ENCODE measurements around the gene INO80C. TPM values are rescaled to one million over a fixed set of nuclear protein-coding genes. Genes with fewer than 3 reads are reported as not detected.

The INO80C gene
- total RNA-seq (25.5 TPM), polyA plus RNA-seq (10 to 100 TPM; 20.2 to 27.6 (median 24.3) TPM)

GRCh38 chr18:35497370-35498197 lies at the start of gene INO80C:
Gene INO80C, minus strand, starts transcription at chr18:35497960. Its CDS starts 86 bp downstream, at chr18:35497874.
- H3K4me1 Mint-ChIP-seq: peaks cover 12 to 56% (median 38%) of the 10 kb centered on the region in 4 donors
- peaks cover 9% of the 10 kb centered on the region for H3K4me1 ChIP-seq (ENCODE audit: control insufficient read depth, insufficient read depth, low read length, poor library complexity, severe bottlenecking)
- H3K9me3 ChIP-seq (ENCODE audit: control insufficient read depth in 2 of 2, low read length in 2 of 2): no peaks in the 10 kb centered on the region

GRCh38 chr18:35547008-35547605 lies 49.3 kb upstream of the INO80C start:
- Histone ChIP-seq H3K4me3 (ENCODE audit: low read depth, low read length) (no peak overlapping the region), H3K27ac (ENCODE audit: insufficient read depth, low read length, poor library complexity, severe bottlenecking) (no peak overlapping the region), H3K9me3 (ENCODE audit: control insufficient read depth in 2 of 2, low read length in 2 of 2) (no peaks in the 10 kb centered on the region), H3K27me3 (ENCODE audit: control insufficient read depth, insufficient read depth, low read length) (peaks cover 2% of the 10 kb centered on the region), H3K4me1 (ENCODE audit: control insufficient read depth, insufficient read depth, low read length, poor library complexity, severe bottlenecking) (no peaks in the 10 kb centered on the region), H3K36me3 (ENCODE audit: control insufficient read depth, insufficient read depth, low read length) (no peaks in the 10 kb centered on the region)
- H3K27ac Mint-ChIP-seq: no peak overlapping the region
- H3K36me3 Mint-ChIP-seq: no peaks in the 10 kb centered on the region
- DNase-seq (no peak), ATAC-seq (ENCODE audit: low read depth in 2 of 2) (no peak)
- H3K4me1 Mint-ChIP-seq: no peaks in the 10 kb centered on the region
- H3K27me3 Mint-ChIP-seq: peaks cover 25% of the 10 kb centered on the region
- peaks cover 0 to 11% (median 0%) of the 10 kb centered on the region in 7 donors for H3K9me3 Mint-ChIP-seq
- no peak overlapping the region for H3K4me3 Mint-ChIP-seq

More at GRCh38 chr18:35497370-35498197, at the start of gene INO80C:
- Mint-ChIP-seq H3K36me3 (peaks cover 5% of the 10 kb centered on the region), H3K4me3 (peak within 1 kb of the TSS; percentile 91 to 100 (median 98)), H3K9me3 (peaks cover 0 to 2% (median 0%) of the 10 kb centered on the region in 7 donors), H3K27me3 (peaks cover 5% of the 10 kb centered on the region), H3K27ac (peak within 1 kb of the TSS; percentile 99)
- Histone ChIP-seq H3K27ac (ENCODE audit: insufficient read depth, low read length, poor library complexity, severe bottlenecking) (peak within 1 kb of the TSS; percentile 96), H3K27me3 (ENCODE audit: control insufficient read depth, insufficient read depth, low read length) (no peaks in the 10 kb centered on the region), H3K36me3 (ENCODE audit: control insufficient read depth, insufficient read depth, low read length) (no peaks in the 10 kb centered on the region), H3K4me3 (ENCODE audit: low read depth, low read length) (peak within 1 kb of the TSS; percentile 99)
- DNase-seq (peak; percentile 86 to 97 (median 93)), ATAC-seq (ENCODE audit: low read depth in 2 of 2) (peak; percentile 89 to 91)

GRCh38 chr18:35542356-35542755 lies 44.6 kb upstream of the INO80C start:
- DNase-seq (no peak), ATAC-seq (ENCODE audit: low read depth in 2 of 2) (no peak)
- H3K36me3 Mint-ChIP-seq: no peaks in the 10 kb centered on the region
- no peak overlapping the region for H3K27ac Mint-ChIP-seq
- no peaks in the 10 kb centered on the region for H3K4me1 Mint-ChIP-seq
- Histone ChIP-seq H3K27me3 (ENCODE audit: control insufficient read depth, insufficient read depth, low read length) (peaks cover 3% of the 10 kb centered on the region), H3K36me3 (ENCODE audit: control insufficient read depth, insufficient read depth, low read length) (no peaks in the 10 kb centered on the region), H3K4me3 (ENCODE audit: low read depth, low read length) (no peak overlapping the region), H3K9me3 (ENCODE audit: control insufficient read depth in 2 of 2, low read length in 2 of 2) (no peaks in the 10 kb centered on the region), H3K27ac (ENCODE audit: insufficient read depth, low read length, poor library complexity, severe bottlenecking) (no peak overlapping the region), H3K4me1 (ENCODE audit: control insufficient read depth, insufficient read depth, low read length, poor library complexity, severe bottlenecking) (no peaks in the 10 kb centered on the region)
- H3K4me3 Mint-ChIP-seq: no peak overlapping the region
- H3K27me3 Mint-ChIP-seq: peaks cover 19% of the 10 kb centered on the region
- peaks cover 0 to 13% (median 1%) of the 10 kb centered on the region in 7 donors for H3K9me3 Mint-ChIP-seq

GRCh38 chr18:35535297-35535696 lies 37.5 kb upstream of the INO80C start:
- H3K36me3 Mint-ChIP-seq: no peaks in the 10 kb centered on the region
- peaks cover 8% of the 10 kb centered on the region for H3K27me3 ChIP-seq (ENCODE audit: control insufficient read depth, insufficient read depth, low read length)
- no peak overlapping the region for H3K4me3 ChIP-seq (ENCODE audit: low read depth, low read length)
- no peak for ATAC-seq (ENCODE audit: low read depth in 2 of 2)
- H3K4me1 ChIP-seq (ENCODE audit: control insufficient read depth, insufficient read depth, low read length, poor library complexity, severe bottlenecking): no peaks in the 10 kb centered on the region
- no peaks in the 10 kb centered on the region for H3K36me3 ChIP-seq (ENCODE audit: control insufficient read depth, insufficient read depth, low read length)
- no peak overlapping the region for H3K4me3 Mint-ChIP-seq
- H3K9me3 Mint-ChIP-seq: peaks cover 0 to 13% (median 6%) of the 10 kb centered on the region in 7 donors
- H3K27ac ChIP-seq (ENCODE audit: insufficient read depth, low read length, poor library complexity, severe bottlenecking): no peak overlapping the region
- H3K4me1 Mint-ChIP-seq: no peaks in the 10 kb centered on the region
- no peak for DNase-seq
- no peak overlapping the region for H3K27ac Mint-ChIP-seq
- peaks cover 6 to 11% of the 10 kb centered on the region in 2 experiments for H3K9me3 ChIP-seq (ENCODE audit: control insufficient read depth in 2 of 2, low read length in 2 of 2)
- peaks cover 25% of the 10 kb centered on the region for H3K27me3 Mint-ChIP-seq

DNA sequence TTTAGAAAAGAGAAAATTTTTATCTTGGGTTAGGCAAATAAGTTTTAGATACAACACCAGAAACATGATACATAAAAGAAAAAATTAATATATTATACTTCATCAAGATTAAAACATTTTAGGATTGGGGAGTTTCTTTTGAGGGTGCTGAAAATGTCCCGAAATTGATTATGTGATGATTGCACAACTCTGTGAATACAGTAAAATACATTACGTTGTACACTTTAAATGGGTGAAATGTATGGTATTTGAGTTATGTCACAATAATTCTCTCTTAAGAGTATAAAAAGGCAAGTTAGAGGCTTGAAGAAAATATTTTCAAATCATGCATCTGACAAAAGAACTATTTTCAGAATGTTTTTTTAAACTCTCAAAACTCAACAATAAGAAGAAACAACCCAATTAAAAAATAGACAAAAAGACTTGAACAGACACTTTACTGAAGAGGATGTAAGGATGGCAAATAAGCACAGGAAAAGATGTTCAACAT lies 36.2 kb upstream of the INO80C start:
- DNase-seq: no peak
- Histone ChIP-seq H3K4me1 (ENCODE audit: control insufficient read depth, insufficient read depth, low read length, poor library complexity, severe bottlenecking) (no peaks in the 10 kb centered on the region), H3K27me3 (ENCODE audit: control insufficient read depth, insufficient read depth, low read length) (peaks cover 12% of the 10 kb centered on the region), H3K36me3 (ENCODE audit: control insufficient read depth, insufficient read depth, low read length) (no peaks in the 10 kb centered on the region), H3K4me3 (ENCODE audit: low read depth, low read length) (no peak overlapping the region), H3K9me3 (ENCODE audit: control insufficient read depth in 2 of 2, low read length in 2 of 2) (peaks cover 6 to 13% of the 10 kb centered on the region in 2 experiments), H3K27ac (ENCODE audit: insufficient read depth, low read length, poor library complexity, severe bottlenecking) (no peak overlapping the region)
- no peaks in the 10 kb centered on the region for H3K36me3 Mint-ChIP-seq
- H3K4me3 Mint-ChIP-seq: no peak overlapping the region
- peaks cover 27% of the 10 kb centered on the region for H3K27me3 Mint-ChIP-seq
- H3K4me1 Mint-ChIP-seq: no peaks in the 10 kb centered on the region
- H3K9me3 Mint-ChIP-seq: peaks cover 0 to 15% (median 7%) of the 10 kb centered on the region in 7 donors
- H3K27ac Mint-ChIP-seq: no peak overlapping the region
- no peak for ATAC-seq (ENCODE audit: low read depth in 2 of 2)

DNA sequence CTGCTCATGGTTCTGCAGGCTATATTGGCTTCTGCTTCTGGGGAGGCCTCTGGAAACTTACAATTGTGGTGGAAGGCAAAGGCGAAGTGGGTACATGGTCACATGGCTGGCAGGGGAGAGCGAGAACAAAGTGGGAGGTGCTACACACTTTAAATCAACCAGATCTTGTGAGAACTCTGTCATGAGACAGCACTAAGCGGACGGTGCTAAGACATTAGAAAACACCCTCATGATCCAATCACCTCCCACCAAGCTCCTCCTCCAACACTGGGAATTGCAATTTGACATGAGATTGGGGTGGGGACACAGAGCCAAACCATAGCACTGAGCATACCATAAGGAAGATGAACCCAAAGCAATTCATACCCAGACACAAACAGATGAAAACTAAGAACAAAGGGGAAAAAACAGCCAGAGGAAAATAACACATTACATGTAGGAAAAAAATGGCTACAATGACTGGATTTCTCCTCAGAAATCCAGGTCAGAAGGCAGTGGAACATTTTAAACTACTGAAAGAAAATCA lies 31.1 kb upstream of the INO80C start:
- Histone ChIP-seq H3K4me3 (ENCODE audit: low read depth, low read length) (no peak overlapping the region), H3K36me3 (ENCODE audit: control insufficient read depth, insufficient read depth, low read length) (no peaks in the 10 kb centered on the region), H3K27ac (ENCODE audit: insufficient read depth, low read length, poor library complexity, severe bottlenecking) (no peak overlapping the region), H3K9me3 (ENCODE audit: control insufficient read depth in 2 of 2, low read length in 2 of 2) (peaks cover 6 to 8% of the 10 kb centered on the region in 2 experiments), H3K4me1 (ENCODE audit: control insufficient read depth, insufficient read depth, low read length, poor library complexity, severe bottlenecking) (no peaks in the 10 kb centered on the region), H3K27me3 (ENCODE audit: control insufficient read depth, insufficient read depth, low read length) (peaks cover 12% of the 10 kb centered on the region)
- ATAC-seq (ENCODE audit: low read depth in 2 of 2) (no peak), DNase-seq (no peak)
- H3K36me3 Mint-ChIP-seq: no peaks in the 10 kb centered on the region
- H3K9me3 Mint-ChIP-seq: peaks cover 0 to 17% (median 7%) of the 10 kb centered on the region in 7 donors
- no peak overlapping the region for H3K27ac Mint-ChIP-seq
- peaks cover 0 to 4% (median 0%) of the 10 kb centered on the region in 4 donors for H3K4me1 Mint-ChIP-seq
- H3K4me3 Mint-ChIP-seq: no peak overlapping the region
- peaks cover 54% of the 10 kb centered on the region for H3K27me3 Mint-ChIP-seq

- Mint-ChIP-seq H3K4me3 (no peak overlapping the region), H3K4me1 (peaks cover 0 to 4% (median 0%) of the 10 kb centered on the region in 4 donors)
Observed at GRCh38 chr18:35526495-35527059, 28.8 kb upstream of the INO80C start.

More at GRCh38 chr18:35526495-35527059, 28.8 kb upstream of the INO80C start:
- H3K9me3 Mint-ChIP-seq: peaks cover 0 to 17% (median 7%) of the 10 kb centered on the region in 7 donors
- DNase-seq (no peak), ATAC-seq (ENCODE audit: low read depth in 2 of 2) (no peak)
- H3K4me3 ChIP-seq (ENCODE audit: low read depth, low read length): no peak overlapping the region
- H3K27me3 Mint-ChIP-seq: peaks cover 48% of the 10 kb centered on the region
- no peaks in the 10 kb centered on the region for H3K4me1 ChIP-seq (ENCODE audit: control insufficient read depth, insufficient read depth, low read length, poor library complexity, severe bottlenecking)
- no peak overlapping the region for H3K27ac Mint-ChIP-seq
- H3K36me3 ChIP-seq (ENCODE audit: control insufficient read depth, insufficient read depth, low read length): no peaks in the 10 kb centered on the region
- peaks cover 10% of the 10 kb centered on the region for H3K27me3 ChIP-seq (ENCODE audit: control insufficient read depth, insufficient read depth, low read length)
- no peaks in the 10 kb centered on the region for H3K36me3 Mint-ChIP-seq
- H3K9me3 ChIP-seq (ENCODE audit: control insufficient read depth in 2 of 2, low read length in 2 of 2): peaks cover 6 to 8% of the 10 kb centered on the region in 2 experiments
- H3K27ac ChIP-seq (ENCODE audit: insufficient read depth, low read length, poor library complexity, severe bottlenecking): no peak overlapping the region
